HepG2 (cell line): Measurements from ENCODE around the gene ELAVL2. TPM values are rescaled to one million over a fixed set of nuclear protein-coding genes. Genes with fewer than 3 reads are reported as not detected.

ENCODE experiments used
- ATAC-seq: fragments of 200-7000 bp; cut with Tn5 transposase; 3 replicates; pipeline ENCODE4 v1.9.1; 2020; ENCODE audit warnings: mild to moderate bottlenecking, moderate library complexity
- BruUV-seq: library from RNA; stranded (reverse); fragments of 400-500 nt; replicated peaks from 2 replicates; lab custom pipeline; 2021; lab: Mats Ljungman, UMichigan
- CTCF ChIA-PET: fragments of 300-600 bp; formaldehyde crosslinking; extraction: SDS; loops from one replicate; lab custom pipeline; 2021; ENCODE audit warnings: low total read pairs, inconsistent platforms, low intra/inter-chr PET ratio; lab: Yijun Ruan, JAX
- POLR2A ChIA-PET: fragments of 350-600 bp; sonication (Branson Sonifier 250); formaldehyde crosslinking; loops from one replicate; lab custom pipeline; 2020; ENCODE audit warnings: antibody characterized with exemption, inconsistent platforms; lab: Yijun Ruan, JAX
- DNase-seq: peaks from one replicate; pipeline ENCODE4 v3.0.0-alpha.2; 2015; ENCODE audit warnings: low spot score
- FAIRE-seq: peaks from 3 replicates; lab custom pipeline; 2011; peaks lifted over from hg19 to GRCh38; lab: Jason Lieb, UNC
- H2AFZ ChIP-seq: one replicate; pipeline ENCODE4 v1.6.1; 2011; ENCODE audit warnings: low read length, inconsistent platforms
- H3K27ac ChIP-seq: fragments of 300-600 bp; 3 replicates; pipeline ENCODE4 v1.8.0; 2011; ENCODE audit warnings: mixed run types, mild to moderate bottlenecking, mixed read lengths, low read length, inconsistent platforms; ENCODE audit not compliant: insufficient read depth; ENCODE audit errors: extremely low read length
- H3K27me3 ChIP-seq, 2 experiments: fragments of 200-600 bp in 1 of 2; 2 replicates in 1 of 2; 3 replicates in 1 of 2; pipeline versions ENCODE4 v1.6.0 to v1.8.0; 2011; ENCODE audit warnings: low read length in 2 of 2, mild to moderate bottlenecking in 2 of 2, moderate library complexity in 2 of 2, inconsistent platforms in 1 of 2; ENCODE audit not compliant: insufficient read depth in 2 of 2, control insufficient read depth in 1 of 2
- H3K36me3 ChIP-seq, 2 experiments: fragments of 200-600 bp in 1 of 2; replicated peaks in 1 of 2; 2 replicates in 1 of 2; 3 replicates in 1 of 2; pipeline versions ENCODE4 v1.5.1 to v1.8.0; 2011; ENCODE audit warnings: low read length in 2 of 2, inconsistent platforms in 1 of 2; ENCODE audit not compliant: insufficient read depth in 2 of 2, control insufficient read depth in 1 of 2
- H3K4me1 ChIP-seq: 2 replicates; pipeline ENCODE4 v1.5.1; 2012; ENCODE audit warnings: low read length, inconsistent platforms; ENCODE audit not compliant: insufficient read depth
- H3K4me2 ChIP-seq: 2 replicates; pipeline ENCODE4 v1.6.0; 2011; ENCODE audit warnings: low read depth, low read length, inconsistent platforms
- H3K4me3 ChIP-seq, 3 experiments: fragments of 200-600 bp in 1 of 3; sonication (generic), shearing (Covaris generic) in 1 of 3; replicated peaks in 1 of 3; 2 replicates each; pipeline ENCODE4 v1.5.1; 2011 to 2016; ENCODE audit warnings: low read length in 3 of 3, inconsistent platforms in 2 of 3, low read depth in 2 of 3, mild to moderate bottlenecking in 2 of 3, control low read depth in 1 of 3, mixed read lengths in 1 of 3; ENCODE audit not compliant: insufficient read depth in 1 of 3
- H3K79me2 ChIP-seq: one replicate; pipeline ENCODE4 v1.6.1; 2011; ENCODE audit warnings: low read length, inconsistent platforms; ENCODE audit not compliant: insufficient read depth
- H3K9ac ChIP-seq: 2 replicates; pipeline ENCODE4 v1.6.0; 2011; ENCODE audit warnings: mild to moderate bottlenecking, low read depth, low read length, inconsistent platforms; ENCODE audit not compliant: insufficient read depth
- H3K9me3 ChIP-seq: 2 replicates; pipeline ENCODE4 v1.5.1; 2012; ENCODE audit warnings: mild to moderate bottlenecking, low read length
- H4K20me1 ChIP-seq: 2 replicates; pipeline ENCODE4 v1.6.0; 2011; ENCODE audit warnings: inconsistent platforms, mild to moderate bottlenecking, low read length, moderate library complexity; ENCODE audit not compliant: insufficient read depth
- EHMT2 ChIP-seq: fragments of 200-600 bp; sonication (generic); IDR thresholded peaks from 2 replicates; pipeline ENCODE4 v1.7.0; 2017; ENCODE audit warnings: antibody characterized with exemption, low read depth, low read length, borderline replicate concordance
- MAFG ChIP-seq: sonication (generic); formaldehyde crosslinking; IDR thresholded peaks from 2 replicates; pipeline ENCODE4 v1.5.1; 2020; ENCODE audit warnings: mild to moderate bottlenecking, missing genetic modification reagents
- NR2F1 ChIP-seq, 2 experiments: fragments of 450-650 bp in 1 of 2; formaldehyde crosslinking in 1 of 2; IDR thresholded peaks; 2 replicates each; pipeline versions ENCODE4 v1.5.0 to v1.6.1; 2016 to 2020; ENCODE audit warnings: mild to moderate bottlenecking in 1 of 2, missing compliant biosample characterization in 1 of 2, missing genetic modification reagents in 1 of 2, moderate library complexity in 1 of 2
- RBM22 ChIP-seq: fragments of 200-400 bp; formaldehyde crosslinking; optimal IDR thresholded peaks from 2 replicates; pipeline ENCODE3; 2017; ENCODE audit warnings: mild to moderate bottlenecking, low read length, moderate library complexity
- SP140L ChIP-seq: sonication (generic); formaldehyde crosslinking; IDR thresholded peaks from 2 replicates; pipeline ENCODE4 v1.4.0; 2020; ENCODE audit warnings: missing genetic modification reagents, borderline replicate concordance
- SRF ChIP-seq: IDR thresholded peaks from 2 replicates; pipeline ENCODE4 v1.6.1; 2011; ENCODE audit warnings: mild to moderate bottlenecking, low read depth, low read length, moderate library complexity
- ZBTB42 ChIP-seq: sonication (generic); formaldehyde crosslinking; IDR thresholded peaks from 2 replicates; pipeline ENCODE4 v1.5.0; 2020; ENCODE audit warnings: mild to moderate bottlenecking, missing genetic modification reagents
- ZNF121 ChIP-seq: sonication (generic); formaldehyde crosslinking; IDR thresholded peaks from 2 replicates; pipeline ENCODE4 v1.5.0; 2020; ENCODE audit warnings: mild to moderate bottlenecking, missing genetic modification reagents
- ZNF124 ChIP-seq: sonication (generic); formaldehyde crosslinking; IDR thresholded peaks from 2 replicates; pipeline ENCODE4 v1.4.0; 2020; ENCODE audit warnings: missing genetic modification reagents
- ZNF232 ChIP-seq: sonication (generic); formaldehyde crosslinking; IDR thresholded peaks from 2 replicates; pipeline ENCODE4 v1.4.0; 2020; ENCODE audit warnings: missing genetic modification reagents, borderline replicate concordance
- ZSCAN25 ChIP-seq: sonication (generic); formaldehyde crosslinking; IDR thresholded peaks from 2 replicates; pipeline ENCODE4 v1.8.0; 2022; ENCODE audit warnings: mild to moderate bottlenecking, missing genetic modification reagents
- WGBS: methylation state at CpG from one replicate; pipeline ENCODE4 v1.1.6; 2017; ENCODE audit warnings: low lambda C conversion rate; 5-methylcytosine and 5-hydroxymethylcytosine counted together
- in situ Hi-C: cut with HindIII; loops from 2 replicates; pipeline ENCODE4 v1.10.0; 2017; ENCODE audit warnings: low pct_unique_long_range_greater_than_20kb; ENCODE audit not compliant: extremely low pct_ligation_motif_present
- intact Hi-C: fragments of 100-400 bp; cut with micrococcal nuclease; formaldehyde crosslinking; loops from one replicate; pipeline ENCODE4 v1.10.0; 2022; ENCODE audit not compliant: unreplicated experiment
- polyA plus RNA-seq, 8 experiments: library from polyadenylated mRNA; depleted of rRNA in 3 of 8; stranded (reverse) in 7 of 8; unstranded in 1 of 8; fragments of >200 nt; fragmentation: Illumina TruSeq in 4 of 8; extraction: Trizol in 4 of 8; gene quantifications; 2 replicates each; pipeline versions ENCODE4 v1.2.1 to v1.2.3, GENCODE V29; 2011 to 2016; ENCODE audit warnings: low read depth in 4 of 8, missing spikeins in 1 of 8, mixed read lengths in 1 of 8; ENCODE audit not compliant: insufficient read depth in 1 of 8
- total RNA-seq, 5 experiments: library from RNA; depleted of rRNA; stranded (reverse); fragments of >200 nt; fragmentation: Illumina TruSeq; extraction: Trizol; gene quantifications; 2 replicates each; pipeline ENCODE4 v1.2.3, GENCODE V29; 2016; ENCODE audit warnings: low read depth in 1 of 5
- TF ChIP-seq, protein P1 (sequence below): sonication (generic); formaldehyde crosslinking; IDR thresholded peaks from 2 replicates; pipeline ENCODE4 v1.4.0; 2020; ENCODE audit warnings: missing genetic modification reagents
- TF ChIP-seq, protein P2 (sequence below): sonication (generic); formaldehyde crosslinking; IDR thresholded peaks from 2 replicates; pipeline ENCODE4 v1.4.0; 2020; ENCODE audit warnings: missing genetic modification reagents, mild to moderate bottlenecking, borderline replicate concordance

ELAVL2 gene
- total and polyA plus RNA-seq, 2 of the 13 experiments (the other 11 are each of a cell fraction or from before 2014, with no cell fraction given): not detected

DNA sequence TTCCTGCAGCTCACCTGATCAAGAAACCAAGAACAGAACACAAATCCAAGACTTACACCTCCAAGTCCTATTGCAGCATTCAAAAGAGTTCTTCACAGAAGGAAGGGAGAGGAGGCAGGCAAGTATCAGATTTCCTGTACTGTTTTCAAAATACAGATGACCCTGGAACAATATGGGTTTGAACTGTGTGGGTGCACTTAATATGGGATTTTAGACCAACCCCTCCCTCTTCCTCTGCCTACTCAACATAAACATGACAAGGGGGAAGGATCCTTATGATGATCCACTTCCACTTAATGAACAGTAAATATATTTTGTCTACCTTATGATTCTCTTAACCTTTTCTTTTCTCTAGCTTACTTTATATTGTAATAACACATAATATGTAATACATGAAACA lies 104.6 kb downstream of the ELAVL2 start:
- TF ChIP-seq ZNF121 (CRISPR knock-in tag): no peak
- TF ChIP-seq SRF: no peak
- TF ChIP-seq, protein P1, sequence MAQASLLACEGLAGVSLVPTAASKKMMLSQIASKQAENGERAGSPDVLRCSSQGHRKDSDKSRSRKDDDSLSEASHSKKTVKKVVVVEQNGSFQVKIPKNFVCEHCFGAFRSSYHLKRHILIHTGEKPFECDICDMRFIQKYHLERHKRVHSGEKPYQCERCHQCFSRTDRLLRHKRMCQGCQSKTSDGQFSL: no peak
- no peak for TF ChIP-seq EHMT2
- TF ChIP-seq ZNF124 (CRISPR knock-in tag): no peak
- no peak for TF ChIP-seq NR2F1 (CRISPR knock-in tag; IDR thresholded peaks at IDR 0.05)
- no peak overlapping the region for H2AFZ ChIP-seq
- no peaks in the 10 kb centered on the region for H3K36me3 ChIP-seq
- BruUV-seq: no TSS peak
- H3K4me3 ChIP-seq: no peak overlapping the region
- in situ Hi-C loops: no loop called here
- DNase-seq: no peak
- no peaks in the 10 kb centered on the region for H3K9me3 ChIP-seq
- no peak overlapping the region for H3K9ac ChIP-seq
- no peaks in the 10 kb centered on the region for H4K20me1 ChIP-seq
- no peaks in the 10 kb centered on the region for H3K4me1 ChIP-seq
- H3K79me2 ChIP-seq: no peaks in the 10 kb centered on the region
- ChIA-PET POLR2A (no interaction called here), CTCF (no interaction called here)
- intact Hi-C loops: no loop called here
- FAIRE-seq: no peak
- ATAC-seq: no peak
- H3K4me2 ChIP-seq: no peak overlapping the region
- peaks cover 0 to 1% of the 10 kb centered on the region in 2 experiments; a peak in 1 of 5 replicates for H3K27me3 ChIP-seq
- no peak overlapping the region for H3K27ac ChIP-seq

DNA sequence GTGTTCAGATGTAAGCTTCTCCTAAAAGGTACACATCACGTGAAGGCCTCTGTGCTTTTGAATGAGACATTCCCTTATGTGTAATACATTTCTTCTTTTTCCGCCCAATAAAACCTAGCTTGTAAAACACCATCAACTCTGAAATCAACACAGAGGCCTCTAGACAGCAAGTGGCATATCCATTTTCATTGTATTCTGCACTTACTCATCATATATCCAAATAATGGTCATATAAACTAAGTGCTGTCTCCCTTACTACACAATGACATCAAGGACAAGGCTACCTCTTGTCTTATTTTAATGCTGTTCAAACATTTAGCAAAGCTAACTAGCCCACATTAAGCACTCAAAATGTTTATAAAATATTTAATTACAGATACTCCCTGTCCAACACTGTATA lies 108.5 kb downstream of the ELAVL2 start:
- Histone ChIP-seq H3K27ac (no peak overlapping the region), H3K79me2 (no peaks in the 10 kb centered on the region), H3K9ac (no peak overlapping the region), H3K4me3 (no peak overlapping the region), H3K36me3 (no peaks in the 10 kb centered on the region), H3K4me1 (no peaks in the 10 kb centered on the region), H3K4me2 (no peak overlapping the region), H3K27me3 (no peaks in the 10 kb centered on the region), H3K9me3 (no peaks in the 10 kb centered on the region), H2AFZ (no peak overlapping the region), H4K20me1 (no peaks in the 10 kb centered on the region)
- ChIA-PET POLR2A (no interaction called here), CTCF (no interaction called here)
- BruUV-seq: no TSS peak
- 2% methylated on average over 2 of the region's 2 CpGs for WGBS
- FAIRE-seq (no peak), DNase-seq (no peak), ATAC-seq (no peak)
- in situ Hi-C loops: no loop called here
- intact Hi-C loops: no loop called here
- TF ChIP-seq, protein P2, sequence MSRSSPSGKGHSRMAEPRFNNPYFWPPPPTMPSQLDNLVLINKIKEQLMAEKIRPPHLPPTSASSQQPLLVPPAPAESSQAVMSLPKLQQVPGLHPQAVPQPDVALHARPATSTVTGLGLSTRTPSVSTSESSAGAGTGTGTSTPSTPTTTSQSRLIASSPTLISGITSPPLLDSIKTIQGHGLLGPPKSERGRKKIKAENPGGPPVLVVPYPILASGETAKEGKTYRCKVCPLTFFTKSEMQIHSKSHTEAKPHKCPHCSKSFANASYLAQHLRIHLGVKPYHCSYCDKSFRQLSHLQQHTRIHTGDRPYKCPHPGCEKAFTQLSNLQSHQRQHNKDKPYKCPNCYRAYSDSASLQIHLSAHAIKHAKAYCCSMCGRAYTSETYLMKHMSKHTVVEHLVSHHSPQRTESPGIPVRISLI (CRISPR knock-in tag): no peak
- TF ChIP-seq ZNF232 (CRISPR knock-in tag) (no peak), ZSCAN25 (CRISPR knock-in tag) (no peak), MAFG (CRISPR knock-in tag) (no peak), RBM22 (no peak), ZBTB42 (CRISPR knock-in tag) (no peak), SP140L (CRISPR knock-in tag) (no peak)
